ENCODE measurements around the gene GNG7.
"Not testable (repeated sequence)": the region's sequence is repeated elsewhere in the genome, so short reads cannot be mapped to it uniquely, and the experiment has no call there.

Gene GNG7

GRCh38 chr19:2478278-2478755, 224.2 kb downstream of the GNG7 start:
- peak; percentile 50 for DNase-seq

DNA sequence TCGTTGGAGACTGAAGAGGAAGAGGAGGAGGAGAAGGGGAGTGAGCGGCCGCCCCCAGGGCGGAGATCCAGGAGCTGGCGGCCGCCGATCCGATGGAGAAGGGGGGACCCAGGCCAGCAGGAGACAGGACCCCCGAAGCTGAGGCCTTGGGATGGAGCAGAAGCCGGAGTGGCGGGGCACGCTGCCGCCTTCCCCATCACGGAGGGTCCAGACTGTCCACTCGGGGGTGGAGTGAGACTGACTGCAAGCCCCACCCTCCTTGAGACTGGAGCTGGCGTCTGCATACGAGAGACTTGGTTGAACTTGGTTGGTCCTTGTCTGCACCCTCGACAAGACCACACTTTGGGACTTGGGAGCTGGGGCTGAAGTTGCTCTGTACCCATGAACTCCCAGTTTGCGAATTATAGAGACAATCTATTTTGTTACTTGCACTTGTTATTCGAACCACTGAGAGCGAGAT, 224.7 kb downstream of the GNG7 start:
- no peak for DNase-seq

DNA sequence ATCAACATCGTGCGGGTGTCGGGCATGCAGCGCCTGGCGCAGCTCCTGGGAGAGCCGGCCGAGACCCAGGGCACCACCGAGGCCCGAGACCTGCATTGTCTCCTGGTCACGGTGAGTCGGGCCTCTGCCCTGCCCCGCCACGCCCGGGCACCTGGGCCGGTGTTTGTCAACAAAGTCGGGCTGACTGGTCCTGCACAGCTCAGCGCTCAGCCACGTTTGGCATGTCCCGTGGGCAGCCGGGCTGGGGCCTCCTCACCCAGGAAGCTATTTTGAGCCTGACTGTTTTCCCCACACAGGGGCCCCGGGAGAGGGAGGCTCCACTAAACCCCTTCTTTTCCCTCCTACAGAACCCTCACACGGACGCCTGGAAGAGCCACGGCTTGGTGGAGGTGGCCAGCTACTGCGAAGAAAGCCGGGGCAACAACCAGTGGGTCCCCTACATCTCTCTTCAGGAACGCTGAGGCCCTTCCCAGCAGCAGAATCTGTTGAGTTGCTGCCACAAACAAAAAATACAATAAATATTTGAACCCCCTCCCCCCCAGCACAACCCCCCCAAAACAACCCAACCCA, 225.3 kb downstream of the GNG7 start:
- DNase-seq: peak; percentile 43

DNA sequence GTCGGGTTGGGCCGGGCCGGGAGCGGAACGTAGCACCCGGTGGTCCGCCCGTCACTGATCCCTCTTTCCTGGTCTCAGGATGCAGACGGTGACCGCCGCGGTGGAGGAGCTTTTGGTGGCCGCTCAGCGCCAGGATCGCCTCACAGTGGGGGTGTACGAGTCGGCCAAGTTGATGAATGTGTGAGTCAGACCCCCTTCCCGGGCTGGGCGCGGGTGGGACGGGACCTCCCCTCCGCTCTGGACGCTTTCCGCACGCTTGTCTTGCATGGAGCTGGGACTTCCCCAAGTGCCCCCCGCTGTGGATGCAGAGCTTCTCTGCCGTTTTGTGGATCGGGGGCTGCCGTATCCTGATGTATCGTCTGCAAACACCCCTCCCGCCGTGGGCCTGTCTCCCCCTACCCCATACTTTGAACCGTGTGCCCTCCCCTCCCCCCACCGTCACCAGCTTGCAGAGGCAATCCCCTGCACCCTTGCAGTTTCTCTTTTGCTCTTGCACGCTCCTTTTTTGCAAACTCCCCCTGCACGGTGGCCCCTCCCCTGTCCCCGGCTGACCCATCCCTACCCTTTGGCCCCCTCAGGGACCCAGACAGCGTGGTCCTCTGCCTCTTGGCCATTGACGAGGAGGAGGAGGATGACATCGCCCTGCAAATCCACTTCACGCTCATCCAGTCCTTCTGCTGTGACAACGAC, 225.9 kb downstream of the GNG7 start:
- peak; percentile 77 for DNase-seq

- peak; percentile 96 for DNase-seq
These were observed 226.6 kb downstream of the GNG7 start, which contains the start of gene GADD45B for GRCh38 chr19:2475702-2476450. GADD45B (plus strand) TSS chr19:2476127; CDS start chr19:2476359, 232 bp downstream.

DNA sequence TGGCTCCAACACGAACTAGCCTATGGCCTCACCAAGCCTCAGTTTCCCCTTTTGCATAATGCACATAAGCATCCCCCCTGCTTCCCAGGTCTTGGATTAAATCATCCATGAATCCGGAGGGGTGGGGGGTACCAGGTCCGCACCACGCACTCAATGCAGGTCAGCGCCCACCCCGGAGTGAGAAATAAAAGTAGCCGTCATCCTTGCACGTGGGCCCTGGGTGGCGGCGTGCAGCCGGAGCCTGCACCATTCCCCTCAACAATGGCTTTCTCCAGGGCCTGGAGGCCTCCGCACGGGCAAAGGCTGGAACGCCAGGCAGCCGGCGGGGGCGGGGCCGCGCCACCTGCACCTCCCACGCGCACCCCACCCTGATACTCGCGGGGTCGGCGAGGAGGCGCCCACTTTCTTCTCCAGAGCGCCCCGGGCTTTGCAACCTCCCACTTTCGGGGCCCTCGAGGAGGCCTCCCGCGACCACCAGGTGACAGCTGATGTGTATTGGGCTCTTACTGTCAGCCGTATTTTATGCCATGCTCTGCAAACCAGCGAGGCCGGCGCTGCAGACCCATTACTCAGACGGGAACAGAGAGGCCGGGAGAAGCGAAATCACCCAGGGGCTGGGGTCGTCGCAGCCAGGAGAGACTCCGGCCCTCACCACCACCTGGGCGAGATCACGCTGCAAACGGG, 227.3 kb downstream of the GNG7 start:
- DNase-seq: peak; percentile 66

- peak; percentile 95 for DNase-seq
These were observed 228.1 kb downstream of the GNG7 start for GRCh38 chr19:2474232-2475017.

GRCh38 chr19:2469915-2470200, 232.6 kb downstream of the GNG7 start:
- DNase-seq: not testable (repeated sequence)

DNA sequence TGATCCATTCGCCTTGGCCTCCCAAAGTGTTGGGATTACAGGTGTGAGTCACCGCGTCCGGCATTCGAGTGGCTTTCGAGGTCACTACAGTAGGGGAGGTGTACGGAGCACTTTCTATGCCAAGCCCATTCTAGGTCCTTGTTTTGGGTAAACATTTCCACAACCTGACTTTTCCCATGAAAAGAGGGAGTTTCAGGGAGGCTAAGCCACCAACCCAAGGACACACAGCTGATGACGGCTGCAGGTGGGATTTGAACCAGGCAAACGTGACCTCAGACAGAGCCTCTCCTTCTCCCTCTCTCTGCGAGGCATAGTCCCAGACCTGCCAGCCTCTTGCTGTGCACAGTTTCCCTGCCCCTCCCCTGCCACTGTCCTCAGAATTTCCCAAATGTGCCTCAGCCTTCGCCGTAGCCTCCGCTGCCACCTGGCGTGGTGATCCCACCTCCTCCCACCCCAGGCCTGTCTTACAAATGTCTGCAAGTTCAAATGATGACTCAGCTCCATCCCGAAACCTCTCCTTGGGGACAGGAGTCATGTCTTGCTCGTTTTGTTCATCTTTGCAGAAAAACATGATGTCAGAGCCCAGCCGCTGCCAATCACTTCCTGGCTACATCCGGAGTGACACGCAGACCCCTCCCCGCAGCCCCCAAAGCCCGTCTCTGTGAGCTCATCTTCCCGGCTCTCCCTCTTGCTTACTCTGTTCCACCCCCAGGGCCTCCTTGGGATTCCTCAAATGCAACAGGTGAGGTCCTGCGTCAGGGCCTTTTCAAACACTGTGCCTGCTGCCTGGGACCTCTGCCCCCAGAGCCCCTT, 233.2 kb downstream of the GNG7 start:
- DNase-seq: peak; percentile 28

DNA sequence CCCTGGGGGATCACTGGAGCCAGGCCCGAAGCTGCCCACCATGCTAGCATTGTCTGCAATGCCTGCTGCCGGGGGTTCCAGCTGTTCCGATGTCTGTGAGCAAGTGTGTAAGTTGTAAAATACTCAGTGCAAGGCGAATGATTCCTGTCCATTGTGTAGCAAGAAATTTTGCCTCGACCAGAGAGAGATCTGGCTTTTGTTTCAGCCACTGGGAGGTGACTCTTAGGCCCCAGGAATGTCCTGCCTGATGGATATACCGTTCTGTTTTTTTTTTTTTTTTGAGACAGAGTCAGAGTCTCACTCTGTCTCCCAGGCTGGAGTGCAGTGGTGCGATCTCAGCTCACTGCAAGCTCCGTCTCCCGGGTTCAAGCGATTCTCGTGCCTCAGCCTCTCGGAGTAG, 233.9 kb downstream of the GNG7 start:
- no peak for DNase-seq

GRCh38 chr19:2464389-2464788, 238.1 kb downstream of the GNG7 start:
- no peak for DNase-seq

GRCh38 chr19:2463694-2464093, 238.8 kb downstream of the GNG7 start:
- DNase-seq: not testable (repeated sequence)

GRCh38 chr19:2462635-2463421, 239.7 kb downstream of the GNG7 start:
- no peak for DNase-seq

DNA sequence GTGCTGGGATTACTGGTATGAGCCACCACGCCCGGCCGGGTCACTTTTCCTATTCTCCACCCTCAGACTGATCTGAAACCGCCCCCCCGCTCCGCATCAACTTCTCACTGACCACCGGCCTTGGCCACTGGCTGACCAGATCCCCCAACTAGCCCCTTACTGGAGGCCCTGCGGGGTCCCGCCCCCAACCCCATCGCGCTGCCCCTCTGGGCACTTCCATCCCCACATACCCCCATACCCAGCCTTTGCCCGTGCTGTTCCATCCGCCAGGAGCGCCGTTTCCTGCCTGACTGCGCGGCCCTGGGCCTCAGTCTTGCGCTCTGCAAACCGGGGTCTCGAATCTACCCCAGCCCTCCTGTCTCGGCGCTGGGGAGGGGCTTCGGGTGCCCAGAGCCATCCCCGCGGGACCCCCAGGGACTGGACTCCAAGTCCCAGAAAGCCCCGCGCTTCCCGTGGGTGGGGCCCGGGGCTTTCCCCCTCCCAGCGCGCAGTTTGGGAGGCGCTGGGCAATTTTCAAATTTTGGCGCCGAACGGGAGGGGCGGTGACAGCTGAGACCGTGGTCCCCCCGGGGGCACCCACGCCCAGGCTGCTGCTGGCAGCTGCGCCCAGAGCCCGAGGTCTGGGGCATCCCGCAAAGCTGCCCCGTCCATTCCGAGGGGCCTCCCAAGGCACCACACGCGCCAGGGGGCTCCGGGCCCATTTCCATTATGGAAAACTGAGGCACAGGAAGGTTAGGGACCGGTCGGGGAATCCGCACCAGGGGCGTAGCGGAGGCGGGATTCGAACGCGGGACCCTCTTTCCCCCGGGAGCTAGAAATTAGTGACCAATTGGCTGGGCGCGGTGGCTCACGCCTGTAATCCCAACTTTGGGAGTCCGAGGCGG, 240.5 kb downstream of the GNG7 start:
- DNase-seq: peak; percentile 71

All from stimulated activated CD4-positive, alpha-beta T cell treated with anti-CD3 and anti-CD28 coated beads, Interleukin-4, amount 100 ng/mL, for 1 hour (primary cell).